HG03520 (cell line): Measurements from ENCODE around the gene CNNM3.
A peak's percentile ranks its signal among the peaks of the same experiment; 100 is the strongest.
"Not testable (repeated sequence)": the region's sequence is repeated elsewhere in the genome, so short reads cannot be mapped to it uniquely, and the experiment has no call there.

Experiments used
- ATAC-seq: cut with Tn5 transposase; IDR thresholded peaks from one replicate; pipeline ENCODE4 v1.9.1; 2021; ENCODE audit warnings: mild to moderate bottlenecking, moderate library complexity; ENCODE audit not compliant: unreplicated experiment

The CNNM3 gene

GRCh38 chr2:96798733-96799622, 17.1 kb upstream of the CNNM3 start:
- ATAC-seq = no peak

- ATAC-seq = no peak
Observed at GRCh38 chr2:96799623-96799935, 16.5 kb upstream of the CNNM3 start.

DNA sequence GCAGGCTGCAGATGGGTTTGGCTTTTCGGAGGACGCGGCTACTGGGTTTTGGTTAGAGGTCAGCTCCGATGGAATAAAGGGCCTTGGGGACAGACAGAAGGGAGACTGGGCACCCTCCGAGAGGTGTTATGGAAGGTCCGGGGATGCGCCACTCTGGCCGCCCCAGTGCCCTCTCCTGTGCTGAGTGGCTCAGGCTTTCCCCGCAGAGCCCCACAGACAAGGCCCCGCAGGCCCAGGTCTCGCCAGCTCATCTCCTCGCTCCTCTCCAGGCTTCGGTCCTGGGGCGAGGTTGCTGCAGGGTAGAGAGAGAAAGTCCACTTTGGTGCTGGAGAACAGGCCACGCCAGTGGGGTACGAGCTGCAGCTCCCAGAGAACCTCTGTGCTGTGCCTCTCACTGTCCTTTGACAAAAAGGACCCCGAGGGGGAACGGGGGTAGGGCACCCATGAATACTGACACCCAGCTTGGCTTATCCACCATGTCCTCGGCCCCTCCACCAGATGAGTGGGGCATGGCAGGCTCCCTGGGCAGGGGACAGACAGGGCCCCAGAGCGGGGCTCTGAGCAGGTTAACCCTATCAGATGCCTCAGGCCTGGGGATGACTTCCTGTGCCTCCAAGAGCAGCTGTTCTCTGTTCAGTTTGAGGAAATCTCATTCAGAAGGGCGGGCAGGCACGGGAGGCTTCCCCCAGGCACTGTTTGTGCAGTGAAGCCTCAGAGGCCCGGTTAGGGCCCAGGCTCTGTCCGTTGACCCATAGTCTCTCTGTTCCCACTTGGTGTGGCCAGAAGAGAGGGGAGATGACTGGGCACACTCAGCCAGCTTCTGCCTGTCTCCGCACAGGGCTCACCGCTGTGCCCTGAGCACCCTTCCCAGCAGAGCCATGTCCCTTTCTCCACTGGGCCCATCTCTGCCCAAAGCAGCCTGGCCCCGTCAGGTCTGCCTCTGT, 15.7 kb upstream of the CNNM3 start:
- ATAC-seq = no peak

- ATAC-seq = peak; percentile 74
Observed at GRCh38 chr2:96801005-96801785, 14.9 kb upstream of the CNNM3 start.

DNA sequence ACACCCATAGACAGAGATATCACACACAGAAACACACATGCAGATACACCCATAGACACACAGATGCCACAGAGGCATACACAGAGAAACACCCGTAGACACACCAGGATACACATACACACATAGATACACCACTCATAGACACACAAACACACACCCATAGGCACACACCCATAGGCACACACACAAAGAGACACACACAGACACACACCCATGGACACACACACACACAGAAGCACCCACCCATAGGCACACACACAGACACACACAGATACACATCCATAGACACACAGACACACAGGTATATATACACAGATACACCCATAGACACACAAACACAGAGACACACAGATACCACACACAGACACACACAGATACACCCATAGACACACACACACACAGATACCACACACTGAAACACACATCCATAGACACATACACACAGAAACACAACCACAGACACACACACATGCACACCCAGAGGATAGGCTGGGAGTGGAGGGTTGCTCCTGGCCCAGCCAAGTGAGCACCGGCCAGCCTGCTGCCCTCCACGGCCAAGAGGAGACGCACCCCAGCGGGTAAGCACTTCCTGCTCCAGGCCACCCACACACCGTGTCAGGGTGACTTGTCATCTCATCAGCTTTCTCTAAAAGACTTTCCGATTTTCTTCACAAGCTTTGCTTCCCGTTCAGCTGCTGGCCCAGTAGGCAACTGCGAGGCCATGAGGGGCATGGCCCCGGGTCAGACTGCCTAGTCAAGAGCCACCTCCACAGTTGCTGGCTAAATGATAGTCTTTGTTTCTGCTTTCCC, 14.1 kb upstream of the CNNM3 start:
- ATAC-seq = no peak

DNA sequence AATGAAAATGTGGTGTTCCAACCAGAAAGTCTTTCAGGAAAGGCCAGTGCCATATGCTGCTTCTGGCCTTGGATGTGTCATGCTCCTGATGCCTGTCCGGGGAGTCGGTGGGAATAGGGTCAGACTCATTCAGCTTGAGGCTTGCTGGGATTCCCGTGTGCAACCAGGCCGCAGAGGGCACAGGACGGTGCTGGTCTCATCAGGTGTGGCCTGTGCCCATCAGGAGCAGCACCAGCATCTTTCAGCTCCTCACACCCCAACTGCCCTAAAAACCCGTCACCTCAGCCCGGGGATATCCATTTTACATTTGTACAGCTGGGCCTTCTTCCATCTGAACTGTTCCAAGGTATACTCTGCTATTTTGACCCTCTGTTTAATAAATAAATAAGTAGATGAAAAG, 13.3 kb upstream of the CNNM3 start:
- ATAC-seq = no peak

- ATAC-seq = no peak
Observed at GRCh38 chr2:96804986-96805385, 11.1 kb upstream of the CNNM3 start.

GRCh38 chr2:96805946-96806345, 10.1 kb upstream of the CNNM3 start:
- not testable (repeated sequence) for ATAC-seq

DNA sequence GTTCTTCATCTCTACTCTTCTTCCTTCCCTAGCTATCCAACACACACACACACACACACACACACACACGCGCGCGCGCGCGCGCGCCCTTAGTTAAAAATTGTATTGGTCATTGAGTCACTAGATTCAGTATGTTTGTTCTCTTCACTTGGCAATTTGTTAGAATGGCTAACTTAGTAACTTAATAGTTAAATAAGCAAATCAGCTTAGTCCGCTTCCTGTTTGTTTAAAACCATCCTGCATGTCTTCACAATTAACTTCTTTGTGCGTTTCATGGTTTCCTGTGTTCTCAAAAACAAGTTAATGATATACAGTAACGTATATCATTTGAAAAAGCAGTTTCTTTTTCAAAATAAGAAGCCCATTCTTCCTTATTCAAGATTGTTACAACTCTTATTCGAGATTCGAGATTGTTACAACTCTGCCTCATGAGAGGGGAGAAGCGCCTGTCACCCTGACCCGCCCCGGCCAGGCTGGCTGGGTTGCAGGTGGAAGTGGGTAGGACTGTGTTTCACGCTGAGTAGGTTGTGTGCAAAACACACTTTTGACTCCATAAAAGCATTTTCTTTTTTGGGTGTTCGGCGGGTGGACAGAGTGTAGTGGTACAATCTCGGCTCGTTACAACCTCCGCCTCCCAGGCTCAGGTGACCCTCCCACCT, 9.5 kb upstream of the CNNM3 start:
- ATAC-seq = no peak

GRCh38 chr2:96807127-96807471, 9.0 kb upstream of the CNNM3 start:
- ATAC-seq = no peak

- ATAC-seq = no peak
Observed at GRCh38 chr2:96808176-96808837, 7.8 kb upstream of the CNNM3 start.

DNA sequence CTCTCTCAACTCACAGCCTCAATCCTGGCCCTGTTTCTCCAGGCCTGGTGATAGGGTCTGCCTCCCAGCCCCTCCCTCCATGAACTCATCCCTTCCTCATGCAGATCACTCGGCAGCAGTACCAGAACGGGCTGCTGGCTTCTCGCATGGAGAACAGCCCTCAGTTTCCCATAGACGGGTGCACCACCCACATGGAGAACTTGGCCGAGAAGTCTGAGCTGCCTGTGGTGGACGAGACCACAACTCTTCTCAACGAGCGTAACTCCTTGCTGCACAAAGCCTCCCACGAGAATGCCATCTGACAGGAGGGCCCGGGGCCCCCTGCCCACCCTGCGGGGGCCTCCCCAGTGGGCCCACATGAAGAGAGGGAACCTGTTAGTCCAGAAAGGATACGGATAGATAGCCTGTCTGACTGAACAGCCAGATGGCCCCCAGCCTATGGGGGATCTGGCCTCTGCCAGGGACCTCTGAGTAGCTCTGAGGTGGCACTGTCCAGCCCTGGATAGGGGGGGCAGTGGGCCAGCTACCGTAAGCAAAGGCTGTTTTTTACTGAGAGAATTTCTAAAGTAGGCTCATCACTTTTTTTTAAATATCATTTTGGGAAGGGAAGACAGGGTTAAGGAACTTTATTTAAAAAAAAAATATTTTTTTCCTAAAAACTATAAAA, 6.7 kb upstream of the CNNM3 start:
- no peak for ATAC-seq

GRCh38 chr2:96809951-96810782, 5.9 kb upstream of the CNNM3 start:
- no peak for ATAC-seq

GRCh38 chr2:96810783-96811192, 5.3 kb upstream of the CNNM3 start:
- ATAC-seq = no peak

GRCh38 chr2:96811917-96812316, 4.2 kb upstream of the CNNM3 start:
- ATAC-seq = no peak

DNA sequence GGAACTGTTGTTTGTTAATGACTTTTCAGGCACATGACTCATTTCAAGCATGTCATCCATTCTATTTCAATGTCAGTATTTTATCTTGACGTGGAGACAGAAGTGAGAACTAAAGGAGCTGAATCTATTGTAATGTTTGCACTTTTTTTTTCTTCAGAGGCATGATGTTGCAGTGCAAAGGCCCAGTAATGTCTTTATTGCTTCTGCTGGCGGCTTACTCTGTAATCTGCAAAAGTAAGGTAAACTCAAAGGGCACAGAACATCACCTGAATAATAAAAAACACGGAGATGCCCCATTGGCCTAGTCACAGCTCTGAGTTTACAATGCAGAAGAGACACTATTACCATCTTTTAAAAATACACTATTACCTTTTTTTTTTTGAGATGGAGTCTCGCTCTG, 2.4 kb upstream of the CNNM3 start:
- no peak for ATAC-seq

DNA sequence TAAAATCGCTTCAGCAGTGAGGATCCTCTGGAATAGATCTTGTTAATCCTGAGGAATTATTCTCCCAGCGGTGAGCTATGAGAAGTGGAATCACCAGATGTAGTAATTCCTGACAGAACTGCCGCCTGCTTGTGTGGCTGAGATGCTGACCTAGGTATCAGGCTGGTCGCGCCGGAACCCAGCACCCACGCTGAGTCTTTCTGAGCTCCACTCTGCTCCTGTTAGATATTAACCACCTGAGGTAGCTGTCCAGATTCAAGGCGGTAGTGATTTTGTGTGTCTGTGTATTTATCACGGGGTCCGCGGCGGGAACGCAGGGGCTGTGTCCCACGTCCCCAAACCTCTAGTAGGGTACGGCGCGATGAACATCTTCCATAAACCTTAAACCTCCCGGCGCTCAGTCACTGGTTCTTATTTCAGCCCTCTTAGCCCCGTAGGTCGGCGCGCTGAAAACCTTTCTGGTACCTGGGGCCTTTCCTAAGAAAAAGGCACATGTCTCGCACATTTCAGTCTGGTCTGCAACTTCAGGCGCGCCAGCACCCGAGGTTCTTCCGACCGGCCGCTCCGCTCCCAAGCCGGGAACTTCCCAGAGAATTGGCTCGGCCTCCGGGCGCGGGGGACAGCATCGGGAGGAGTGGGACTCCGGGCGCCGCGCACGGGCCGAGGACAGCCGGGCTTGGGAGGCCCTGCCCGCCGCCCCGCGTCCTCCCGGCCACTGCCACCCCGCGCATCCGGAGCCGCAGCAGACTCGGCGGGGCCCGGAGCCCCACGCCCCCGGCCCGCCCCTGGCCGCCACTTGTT, 542 bp upstream of the CNNM3 start:
- ATAC-seq = peak; percentile 3
